Measurements from ENCODE around the gene CSMD2. TPM values are rescaled to one million over a fixed set of nuclear protein-coding genes. Genes with fewer than 3 reads are reported as not detected.
A peak's percentile ranks its signal among the peaks of the same experiment; 100 is the strongest.

The CSMD2 gene
- total RNA-seq, 4 donors from 2014 or later: 0.16 to 1.00 (median 0.27) TPM; not detected in 1

GRCh38 chr1:33878392-33878791 lies 286.6 kb downstream of the CSMD2 start:
- no peak for TF ChIP-seq CTCF (IDR thresholded peaks at IDR 0.05)
- no peak for TF ChIP-seq EP300 (IDR thresholded peaks at IDR 0.05; ENCODE audit: low read depth)
- TF ChIP-seq POLR2A (IDR thresholded peaks at IDR 0.05): no peak
- TF ChIP-seq POLR2AphosphoS5 (IDR thresholded peaks at IDR 0.05): no peak
- Histone ChIP-seq H3K4me3 (no peak overlapping the region), H3K27ac (no peak overlapping the region), H3K4me1 (no peaks in the 10 kb centered on the region), H3K9me3 (no peaks in the 10 kb centered on the region), H3K36me3 (no peaks in the 10 kb centered on the region), H3K27me3 (no peaks in the 10 kb centered on the region)
- in situ Hi-C loops (cut with MboI; ENCODE audit: low pct_ligation_motif_present in 1 of 4, low pct_unique_long_range_greater_than_20kb in 1 of 4, low sequenced_read_pairs in 3 of 4): no loop called here
- WGBS, 2 donors (ENCODE audit: low coverage in 1 of 2): 93% methylated on average over 2 of the region's 2 CpGs; no CpG with 5 or more reads in 1 of the 2 donors
- DNase-seq: no peak
- intact Hi-C loops (cut with DNase I; ENCODE audit: low total_unique reads): no loop called here

GRCh38 chr1:33876970-33877650 lies 287.9 kb downstream of the CSMD2 start:
- Histone ChIP-seq H3K27ac (no peak overlapping the region), H3K9me3 (no peaks in the 10 kb centered on the region), H3K36me3 (no peaks in the 10 kb centered on the region), H3K27me3 (no peaks in the 10 kb centered on the region), H3K4me3 (no peak overlapping the region), H3K4me1 (no peaks in the 10 kb centered on the region)
- WGBS, 2 donors (ENCODE audit: low coverage in 1 of 2): 64 to 70% methylated on average over 4 to 5 of the region's 5 CpGs
- DNase-seq: no peak
- no peak for TF ChIP-seq POLR2AphosphoS5 (IDR thresholded peaks at IDR 0.05)
- no peak for TF ChIP-seq EP300 (IDR thresholded peaks at IDR 0.05; ENCODE audit: low read depth)
- TF ChIP-seq CTCF (IDR thresholded peaks at IDR 0.05): no peak
- intact Hi-C loops (cut with DNase I; ENCODE audit: low total_unique reads) (no loop called here), in situ Hi-C loops (cut with MboI; ENCODE audit: low pct_ligation_motif_present in 1 of 4, low pct_unique_long_range_greater_than_20kb in 1 of 4, low sequenced_read_pairs in 3 of 4) (no loop called here)

GRCh38 chr1:33875862-33876261 lies 289.2 kb downstream of the CSMD2 start:
- H3K9me3 ChIP-seq: no peaks in the 10 kb centered on the region
- no peaks in the 10 kb centered on the region for H3K27me3 ChIP-seq
- intact Hi-C loops (cut with DNase I; ENCODE audit: low total_unique reads) (no loop called here), in situ Hi-C loops (cut with MboI; ENCODE audit: low pct_ligation_motif_present in 1 of 4, low pct_unique_long_range_greater_than_20kb in 1 of 4, low sequenced_read_pairs in 3 of 4) (no loop called here)
- no peaks in the 10 kb centered on the region for H3K4me1 ChIP-seq
- H3K4me3 ChIP-seq: no peak overlapping the region
- no peak overlapping the region for H3K27ac ChIP-seq
- DNase-seq: no peak
- WGBS, 2 donors (ENCODE audit: low coverage in 1 of 2): 67% methylated on average over 1 to 3 of the region's 3 CpGs
- H3K36me3 ChIP-seq: no peaks in the 10 kb centered on the region
- TF ChIP-seq CTCF (IDR thresholded peaks at IDR 0.05) (peak in 1 of 5 experiments; percentile 4), POLR2AphosphoS5 (IDR thresholded peaks at IDR 0.05) (no peak), POLR2A (IDR thresholded peaks at IDR 0.05) (no peak), EP300 (IDR thresholded peaks at IDR 0.05; ENCODE audit: low read depth) (no peak)

- no peak overlapping the region for H3K4me3 ChIP-seq
- H3K4me1 ChIP-seq: no peaks in the 10 kb centered on the region
- in situ Hi-C loops (cut with MboI; ENCODE audit: low pct_ligation_motif_present in 1 of 4, low pct_unique_long_range_greater_than_20kb in 1 of 4, low sequenced_read_pairs in 3 of 4) (no loop called here), intact Hi-C loops (cut with DNase I; ENCODE audit: low total_unique reads) (no loop called here)
- no peak for DNase-seq
- no peak overlapping the region for H3K27ac ChIP-seq
- TF ChIP-seq POLR2AphosphoS5 (IDR thresholded peaks at IDR 0.05) (no peak), POLR2A (IDR thresholded peaks at IDR 0.05) (no peak), CTCF (IDR thresholded peaks at IDR 0.05) (no peak), EP300 (IDR thresholded peaks at IDR 0.05; ENCODE audit: low read depth) (no peak)
- H3K27me3 ChIP-seq: no peaks in the 10 kb centered on the region
- H3K36me3 ChIP-seq: no peaks in the 10 kb centered on the region
- WGBS, 2 donors (ENCODE audit: low coverage in 1 of 2): 84% methylated on average over 7 of the region's 7 CpGs; no CpG with 5 or more reads in 1 of the 2 donors
- H3K9me3 ChIP-seq: no peaks in the 10 kb centered on the region
These were observed 290.4 kb downstream of the CSMD2 start for GRCh38 chr1:33874636-33875035.

Measured in transverse colon (tissue), 4 donors.